Endodermal cell (in vitro differentiated cells): ENCODE data around the gene NUDT6. TPM values are rescaled to one million over a fixed set of nuclear protein-coding genes. Genes with fewer than 3 reads are reported as not detected.

ENCODE experiments used
- DNase-seq: peaks from one replicate; pipeline ENCODE4 v3.0.0-alpha.2; 2017
- H3K27ac ChIP-seq: 2 replicates; pipeline ENCODE4 v1.5.1; 2013; ENCODE audit warnings: mild to moderate bottlenecking, low read depth, low read length, moderate library complexity
- H3K27me3 ChIP-seq: 2 replicates; pipeline ENCODE4 v1.6.1; 2013; ENCODE audit warnings: mild to moderate bottlenecking, low read length, moderate library complexity; ENCODE audit not compliant: insufficient read depth, control insufficient read depth, poor library complexity, severe bottlenecking
- H3K36me3 ChIP-seq: 2 replicates; pipeline ENCODE4 v1.7.0; 2013; ENCODE audit warnings: mild to moderate bottlenecking, low read length, moderate library complexity; ENCODE audit not compliant: control insufficient read depth, insufficient read depth
- H3K4me1 ChIP-seq: one replicate; pipeline ENCODE4 v1.7.0; 2013; ENCODE audit warnings: low read length; ENCODE audit not compliant: control insufficient read depth, insufficient read depth
- H3K4me3 ChIP-seq: 2 replicates; pipeline ENCODE4 v1.5.1; 2013; ENCODE audit warnings: mild to moderate bottlenecking, low read length, moderate library complexity
- H3K9ac ChIP-seq: 2 replicates; pipeline ENCODE4 v1.6.1; 2013; ENCODE audit warnings: mild to moderate bottlenecking, low read length, moderate library complexity; ENCODE audit not compliant: poor library complexity, severe bottlenecking; ENCODE audit errors: extremely low read depth
- H3K9me3 ChIP-seq: 2 replicates; pipeline ENCODE4 v1.6.1; 2013; ENCODE audit warnings: mild to moderate bottlenecking, low read length, moderate library complexity; ENCODE audit not compliant: control insufficient read depth
- H3K27ac Mint-ChIP-seq: 2 replicates; pipeline ENCODE4 v1.8.0; 2020; ENCODE audit warnings: mixed read lengths
- H3K27me3 Mint-ChIP-seq: 2 replicates; pipeline ENCODE4 v1.8.0; 2021; ENCODE audit warnings: mild to moderate bottlenecking, mixed read lengths; ENCODE audit not compliant: insufficient read depth
- H3K36me3 Mint-ChIP-seq: 2 replicates; pipeline ENCODE4 v1.8.0; 2020; ENCODE audit warnings: low read depth, mixed read lengths
- H3K4me1 Mint-ChIP-seq: 2 replicates; pipeline ENCODE4 v1.8.0; 2020; ENCODE audit warnings: mixed read lengths
- H3K4me3 Mint-ChIP-seq: 2 replicates; pipeline ENCODE4 v1.8.0; 2020; ENCODE audit warnings: mild to moderate bottlenecking, moderate library complexity, mixed read lengths
- H3K9me3 Mint-ChIP-seq: 2 replicates; pipeline ENCODE4 v1.8.0; 2020; ENCODE audit warnings: mild to moderate bottlenecking, mixed read lengths
- WGBS, 2 experiments: methylation state at CpG; one replicate each; pipeline versions ENCODE4 v1.1.5 to v1.1.7; 2013; ENCODE audit warnings: missing lambda C conversion rate in 2 of 2, mixed read lengths in 1 of 2; ENCODE audit not compliant: insufficient coverage in 1 of 2, insufficient read length in 1 of 2; 5-methylcytosine and 5-hydroxymethylcytosine counted together
- total RNA-seq, 2 donors: library from RNA; stranded (reverse); fragmentation: NEBNext Ultra II Directional in 1 of 2; extraction: Animal tissue kit (Norgen Biotek cat#: 25700) in 1 of 2; gene quantifications; 2 replicates in 1 of 2; 3 replicates in 1 of 2; pipeline ENCODE4 v1.2.1, GENCODE V29; 2021
- TF ChIP-seq, protein P1 (sequence below): fragments of 200-600 bp; sonication (generic); conservative IDR thresholded peaks from 2 replicates; pipeline ENCODE4 v1.5.0; 2021; ENCODE audit warnings: antibody characterized with exemption, mild to moderate bottlenecking

Gene NUDT6
- total RNA-seq, 2 donors from 2014 or later: 5.8 to 11.6 TPM

DNA sequence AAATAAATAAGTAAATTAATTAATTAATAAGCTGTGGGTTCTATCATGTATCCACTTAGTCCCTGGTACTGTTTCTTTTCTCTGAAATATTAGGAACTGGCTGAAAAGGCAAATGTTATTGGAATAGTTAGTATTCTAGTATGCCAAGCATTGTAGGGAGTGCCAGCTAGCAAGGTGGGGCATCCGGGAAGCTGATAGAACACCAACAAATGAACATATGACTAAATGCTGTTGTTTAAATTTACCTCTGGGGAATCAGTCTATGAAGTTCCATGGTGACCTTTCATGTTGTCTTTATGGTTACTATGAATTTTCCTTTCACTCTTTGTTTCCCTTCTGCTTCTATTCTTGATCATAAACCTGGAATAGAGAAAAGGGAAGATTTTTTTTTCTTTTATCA is 32.7 kb downstream of the NUDT6 start:
- no peaks in the 10 kb centered on the region for H3K27me3 Mint-ChIP-seq
- WGBS, 2 experiments: 82% methylated on average over 1 of the region's 1 CpG; no CpG with 5 or more reads in 1 of the 2 experiments
- Histone ChIP-seq H3K4me1 (no peaks in the 10 kb centered on the region), H3K4me3 (no peak overlapping the region), H3K27me3 (no peaks in the 10 kb centered on the region), H3K27ac (no peak overlapping the region), H3K9me3 (no peaks in the 10 kb centered on the region), H3K9ac (no peak overlapping the region), H3K36me3 (no peaks in the 10 kb centered on the region)
- peaks cover 14% of the 10 kb centered on the region for H3K36me3 Mint-ChIP-seq
- H3K4me1 Mint-ChIP-seq: peaks cover under 1% of the 10 kb centered on the region
- TF ChIP-seq, protein P1, sequence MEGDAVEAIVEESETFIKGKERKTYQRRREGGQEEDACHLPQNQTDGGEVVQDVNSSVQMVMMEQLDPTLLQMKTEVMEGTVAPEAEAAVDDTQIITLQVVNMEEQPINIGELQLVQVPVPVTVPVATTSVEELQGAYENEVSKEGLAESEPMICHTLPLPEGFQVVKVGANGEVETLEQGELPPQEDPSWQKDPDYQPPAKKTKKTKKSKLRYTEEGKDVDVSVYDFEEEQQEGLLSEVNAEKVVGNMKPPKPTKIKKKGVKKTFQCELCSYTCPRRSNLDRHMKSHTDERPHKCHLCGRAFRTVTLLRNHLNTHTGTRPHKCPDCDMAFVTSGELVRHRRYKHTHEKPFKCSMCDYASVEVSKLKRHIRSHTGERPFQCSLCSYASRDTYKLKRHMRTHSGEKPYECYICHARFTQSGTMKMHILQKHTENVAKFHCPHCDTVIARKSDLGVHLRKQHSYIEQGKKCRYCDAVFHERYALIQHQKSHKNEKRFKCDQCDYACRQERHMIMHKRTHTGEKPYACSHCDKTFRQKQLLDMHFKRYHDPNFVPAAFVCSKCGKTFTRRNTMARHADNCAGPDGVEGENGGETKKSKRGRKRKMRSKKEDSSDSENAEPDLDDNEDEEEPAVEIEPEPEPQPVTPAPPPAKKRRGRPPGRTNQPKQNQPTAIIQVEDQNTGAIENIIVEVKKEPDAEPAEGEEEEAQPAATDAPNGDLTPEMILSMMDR: no peak
- DNase-seq: no peak
- no peaks in the 10 kb centered on the region for H3K9me3 Mint-ChIP-seq
- no peak overlapping the region for H3K4me3 Mint-ChIP-seq
- H3K27ac Mint-ChIP-seq: no peak overlapping the region

DNA sequence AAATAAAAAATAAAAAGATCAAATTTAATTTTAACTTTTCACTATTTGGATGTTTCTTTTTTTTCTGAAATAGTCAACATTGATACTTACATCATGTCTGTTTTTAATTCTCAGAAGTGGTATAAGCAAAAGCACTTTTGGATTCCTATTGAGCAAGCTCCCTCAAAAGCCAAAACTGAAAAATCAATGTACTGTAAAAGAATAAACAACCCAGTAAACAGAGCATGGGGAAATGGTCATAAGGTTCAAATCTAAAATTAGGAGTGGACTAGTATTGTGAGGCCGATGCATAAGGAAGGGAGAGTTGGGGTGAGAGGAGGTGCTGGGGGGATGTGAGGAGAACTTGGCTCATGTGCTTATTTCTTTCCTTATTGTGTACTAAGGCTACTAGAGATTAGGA is 37.9 kb downstream of the NUDT6 start:
- Mint-ChIP-seq H3K4me1 (no peaks in the 10 kb centered on the region), H3K4me3 (no peak overlapping the region), H3K9me3 (peaks cover 23% of the 10 kb centered on the region), H3K36me3 (peaks cover 34% of the 10 kb centered on the region), H3K27me3 (no peaks in the 10 kb centered on the region), H3K27ac (no peak overlapping the region)
- Histone ChIP-seq H3K9ac (no peak overlapping the region), H3K36me3 (no peaks in the 10 kb centered on the region), H3K4me3 (no peak overlapping the region), H3K4me1 (no peaks in the 10 kb centered on the region), H3K27ac (no peak overlapping the region), H3K9me3 (no peaks in the 10 kb centered on the region), H3K27me3 (no peaks in the 10 kb centered on the region)
- DNase-seq: no peak
- WGBS, 2 experiments: 96% methylated on average over 1 of the region's 1 CpG; no CpG with 5 or more reads in 1 of the 2 experiments
- TF ChIP-seq, protein P1: no peak

DNA sequence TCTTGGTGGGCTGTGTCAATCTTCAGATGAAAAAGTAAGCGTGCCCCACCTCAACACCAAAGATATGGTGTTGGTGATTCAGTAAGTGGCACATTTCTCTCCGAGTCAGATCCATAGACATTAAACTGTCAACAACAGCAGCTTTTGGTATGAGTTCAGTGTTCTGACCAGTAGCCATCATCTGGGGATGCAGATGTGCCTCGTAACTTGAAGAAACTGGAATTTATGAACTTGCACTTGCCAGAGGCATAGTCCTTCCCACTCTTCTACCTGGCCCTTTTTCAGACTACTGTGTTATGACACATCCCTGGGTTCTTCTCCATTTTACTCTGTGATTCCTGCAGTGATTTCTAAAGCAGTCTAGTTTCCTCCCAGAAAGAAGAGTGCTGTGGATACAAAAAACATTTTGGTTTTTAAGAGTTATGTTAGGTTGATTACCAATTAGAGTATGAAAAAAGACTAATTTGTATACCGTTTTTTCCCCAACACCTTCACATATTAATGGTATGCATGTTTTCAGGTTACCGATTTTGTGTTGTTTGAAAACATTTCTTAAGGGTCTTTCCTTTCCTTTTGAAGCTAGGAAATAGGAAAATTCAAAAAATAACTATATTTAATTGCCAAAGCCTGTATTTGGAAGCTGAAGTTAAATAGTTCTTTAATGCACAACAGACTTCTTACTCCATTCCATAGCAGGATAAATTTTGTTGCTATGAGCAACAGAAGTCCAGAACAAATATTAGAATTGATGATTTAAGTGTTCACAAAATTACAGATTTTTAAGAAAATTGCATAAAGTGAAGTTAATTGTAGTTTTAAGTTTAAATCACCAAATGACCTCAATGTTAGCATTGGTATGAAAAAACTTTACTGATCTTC is 39.3 kb downstream of the NUDT6 start:
- no peaks in the 10 kb centered on the region for H3K27me3 ChIP-seq
- TF ChIP-seq, protein P1: no peak
- no peak overlapping the region for H3K27ac ChIP-seq
- H3K36me3 ChIP-seq: no peaks in the 10 kb centered on the region
- H3K4me3 ChIP-seq: no peak overlapping the region
- Mint-ChIP-seq H3K27ac (no peak overlapping the region), H3K4me1 (no peaks in the 10 kb centered on the region), H3K9me3 (peaks cover 30% of the 10 kb centered on the region), H3K36me3 (peaks cover 48% of the 10 kb centered on the region), H3K27me3 (no peaks in the 10 kb centered on the region), H3K4me3 (no peak overlapping the region)
- 81 to 94% methylated on average over 3 to 5 of the region's 5 CpGs for WGBS, 2 experiments
- no peak for DNase-seq
- H3K9me3 ChIP-seq: no peaks in the 10 kb centered on the region
- H3K9ac ChIP-seq: no peak overlapping the region
- no peaks in the 10 kb centered on the region for H3K4me1 ChIP-seq
